ENCODE results near the gene GPAT2. TPM values are rescaled to one million over a fixed set of nuclear protein-coding genes. Genes with fewer than 3 reads are reported as not detected.
"Not testable (repeated sequence)": the region's sequence is repeated elsewhere in the genome, so short reads cannot be mapped to it uniquely, and the experiment has no call there.

Gene GPAT2
- total RNA-seq, 1 experiment from 2014 or later, result 9.1 TPM

- BruUV-seq (replicated peaks), result no TSS peak
Measured at GRCh38 chr2:96074156-96074555, 39.4 kb upstream of the GPAT2 start.

GRCh38 chr2:96073170-96073775, 38.6 kb upstream of the GPAT2 start:
- TF ChIP-seq CTCF (conservative IDR thresholded peaks at IDR 0.05), result no peak
- no peak for TF ChIP-seq EZH2 (IDR thresholded peaks at IDR 0.05; ENCODE audit: low read depth)
- Histone ChIP-seq H3K79me2 (ENCODE audit: low read depth) (no peaks in the 10 kb centered on the region), H3K4me3 (no peak overlapping the region), H2AFZ (no peak overlapping the region), H3K36me3 (ENCODE audit: low read depth) (no peaks in the 10 kb centered on the region), H3K4me1 (replicated peaks; ENCODE audit: insufficient read depth) (peaks cover 5% of the 10 kb centered on the region; the same call in 1 of the 2 replicates), H3K9me2 (ENCODE audit: insufficient read depth) (no peaks in the 10 kb centered on the region), H3K4me2 (no peak overlapping the region), H3K9me3 (ENCODE audit: insufficient read depth, low read depth) (no peaks in the 10 kb centered on the region; the same call in 1 of the 2 replicates), H3K27ac (no peak overlapping the region), H3K27me3 (ENCODE audit: insufficient read depth, low read depth) (peaks cover 20% of the 10 kb centered on the region; the same call in 1 of the 2 replicates), H3F3A (ENCODE audit: insufficient read depth, low read depth) (no peaks in the 10 kb centered on the region), H4K20me1 (ENCODE audit: insufficient read depth) (no peaks in the 10 kb centered on the region)
- peak in 1 of 2 experiments; percentile 9 for DNase-seq
- ChIA-PET POLR2A (ENCODE audit: unreplicated experiment) (interaction anchor here (0.7 kb wide), 1 partner anchor 689 kb away, joined by 4 read pairs; no protein-coding TSS in a partner anchor), CTCF (no interaction called here)
- intact Hi-C loops (cut with micrococcal nuclease; ENCODE audit: unreplicated experiment), result no loop called here
- BruUV-seq (replicated peaks), result no TSS peak

More at GRCh38 chr2:96074156-96074555, 39.4 kb upstream of the GPAT2 start:
- no peak for TF ChIP-seq CTCF (conservative IDR thresholded peaks at IDR 0.05)
- no peak for TF ChIP-seq EZH2 (IDR thresholded peaks at IDR 0.05; ENCODE audit: low read depth)
- Histone ChIP-seq H3F3A (ENCODE audit: insufficient read depth, low read depth) (no peaks in the 10 kb centered on the region), H3K27ac (no peak overlapping the region), H3K4me2 (no peak overlapping the region), H3K9me3 (ENCODE audit: insufficient read depth, low read depth) (no peaks in the 10 kb centered on the region; the same call in 1 of the 2 replicates), H3K36me3 (ENCODE audit: low read depth) (no peaks in the 10 kb centered on the region), H2AFZ (no peak overlapping the region), H3K4me3 (no peak overlapping the region), H3K9me2 (ENCODE audit: insufficient read depth) (no peaks in the 10 kb centered on the region), H3K27me3 (ENCODE audit: insufficient read depth, low read depth) (peaks cover 20% of the 10 kb centered on the region; the same call in 1 of the 2 replicates), H4K20me1 (ENCODE audit: insufficient read depth) (no peaks in the 10 kb centered on the region), H3K79me2 (ENCODE audit: low read depth) (no peaks in the 10 kb centered on the region), H3K4me1 (replicated peaks; ENCODE audit: insufficient read depth) (no peaks in the 10 kb centered on the region)
- CTCF ChIA-PET, result no interaction called here
- POLR2A ChIA-PET (ENCODE audit: unreplicated experiment), result no interaction called here
- intact Hi-C loops (cut with micrococcal nuclease; ENCODE audit: unreplicated experiment), result no loop called here
- DNase-seq, result no peak

- TF ChIP-seq EZH2 (IDR thresholded peaks at IDR 0.05; ENCODE audit: low read depth) (no peak), CTCF (conservative IDR thresholded peaks at IDR 0.05) (no peak)
- BruUV-seq (replicated peaks), result no TSS peak
Measured at GRCh38 chr2:96072746-96073145, 38.0 kb upstream of the GPAT2 start.

GRCh38 chr2:96071977-96072491, 37.3 kb upstream of the GPAT2 start:
- H3K79me2 ChIP-seq (ENCODE audit: low read depth); DNase-seq; H2AFZ ChIP-seq; H4K20me1 ChIP-seq (ENCODE audit: insufficient read depth); H3K27ac ChIP-seq; POLR2A ChIA-PET (ENCODE audit: unreplicated experiment); intact Hi-C loops (cut with micrococcal nuclease; ENCODE audit: unreplicated experiment); BruUV-seq (replicated peaks); CTCF ChIA-PET; H3K9me2 ChIP-seq (ENCODE audit: insufficient read depth); H3K4me2 ChIP-seq; H3K4me3 ChIP-seq; H3K4me1 ChIP-seq (replicated peaks; ENCODE audit: insufficient read depth); H3F3A ChIP-seq (ENCODE audit: insufficient read depth, low read depth); H3K36me3 ChIP-seq (ENCODE audit: low read depth); H3K9me3 ChIP-seq (ENCODE audit: insufficient read depth, low read depth): not testable (repeated sequence)
- H3K27me3 ChIP-seq (ENCODE audit: insufficient read depth, low read depth), result peaks cover 20% of the 10 kb centered on the region; the same call in 1 of the 2 replicates

More at GRCh38 chr2:96072746-96073145, 38.0 kb upstream of the GPAT2 start:
- peak in 1 of 2 experiments; percentile 33 for DNase-seq
- H3K9me3 ChIP-seq (ENCODE audit: insufficient read depth, low read depth), result no peaks in the 10 kb centered on the region; the same call in 1 of the 2 replicates
- peaks cover 10% of the 10 kb centered on the region; the same call in 1 of the 2 replicates for H3K4me1 ChIP-seq (replicated peaks; ENCODE audit: insufficient read depth)
- H3K79me2 ChIP-seq (ENCODE audit: low read depth), result no peaks in the 10 kb centered on the region
- ChIA-PET CTCF (no interaction called here), POLR2A (ENCODE audit: unreplicated experiment) (no interaction called here)
- no peaks in the 10 kb centered on the region for H4K20me1 ChIP-seq (ENCODE audit: insufficient read depth)
- no peaks in the 10 kb centered on the region for H3F3A ChIP-seq (ENCODE audit: insufficient read depth, low read depth)
- H3K27me3 ChIP-seq (ENCODE audit: insufficient read depth, low read depth), result peaks cover 20% of the 10 kb centered on the region; the same call in 1 of the 2 replicates
- no peak overlapping the region for H2AFZ ChIP-seq
- no peaks in the 10 kb centered on the region for H3K36me3 ChIP-seq (ENCODE audit: low read depth)
- no peak overlapping the region for H3K27ac ChIP-seq
- H3K4me3 ChIP-seq, result no peak overlapping the region
- no peak overlapping the region for H3K4me2 ChIP-seq
- intact Hi-C loops (cut with micrococcal nuclease; ENCODE audit: unreplicated experiment), result no loop called here
- no peaks in the 10 kb centered on the region for H3K9me2 ChIP-seq (ENCODE audit: insufficient read depth)
